HG03025 (cell line): ENCODE results near the gene CLEC17A.
"Not testable (repeated sequence)": the region's sequence is repeated elsewhere in the genome, so short reads cannot be mapped to it uniquely, and the experiment has no call there.

Experiments used
- ATAC-seq: cut with Tn5 transposase; IDR thresholded peaks from one replicate; pipeline ENCODE4 v1.9.1; 2021; ENCODE audit warnings: mild to moderate bottlenecking, moderate library complexity; ENCODE audit not compliant: unreplicated experiment, low FRiP score

CLEC17A gene

DNA sequence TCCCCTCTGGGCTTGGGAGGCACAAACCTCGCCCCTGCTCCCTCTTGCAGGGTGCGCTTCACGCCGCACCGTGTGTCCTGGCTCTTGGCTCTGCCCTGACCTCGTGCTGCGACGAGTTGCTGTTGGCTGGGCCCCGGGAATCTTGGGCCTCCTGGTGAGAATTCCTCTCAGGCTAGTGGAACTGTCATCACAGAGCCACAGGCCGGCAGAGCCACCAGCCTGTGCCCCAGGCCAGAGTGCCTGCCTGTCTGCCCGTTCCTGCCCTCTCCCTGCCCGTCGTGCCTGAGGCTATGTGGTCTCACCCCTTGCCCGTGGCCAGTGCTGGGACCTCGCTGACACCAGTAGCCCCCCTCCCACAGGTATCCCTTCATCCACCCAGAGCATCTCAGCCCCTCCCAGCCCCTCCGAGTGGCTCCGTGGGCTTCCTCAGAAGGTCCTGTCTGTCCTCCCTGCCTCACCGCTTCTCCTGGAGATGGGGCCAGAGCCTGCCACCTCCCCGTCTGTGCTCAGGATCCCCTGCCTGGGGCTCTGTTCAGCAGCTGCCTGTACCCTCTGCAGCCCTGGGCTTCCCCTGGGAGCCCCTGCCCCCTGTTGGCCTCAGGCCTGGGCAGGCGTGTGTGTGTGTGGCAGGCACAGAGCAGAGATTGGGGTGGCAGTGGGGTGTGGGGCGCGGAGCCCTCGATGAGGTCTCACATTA lies 24.4 kb upstream of the CLEC17A start:
- no peak for ATAC-seq

GRCh38 chr19:14559916-14560775 lies 22.7 kb upstream of the CLEC17A start:
- no peak for ATAC-seq

DNA sequence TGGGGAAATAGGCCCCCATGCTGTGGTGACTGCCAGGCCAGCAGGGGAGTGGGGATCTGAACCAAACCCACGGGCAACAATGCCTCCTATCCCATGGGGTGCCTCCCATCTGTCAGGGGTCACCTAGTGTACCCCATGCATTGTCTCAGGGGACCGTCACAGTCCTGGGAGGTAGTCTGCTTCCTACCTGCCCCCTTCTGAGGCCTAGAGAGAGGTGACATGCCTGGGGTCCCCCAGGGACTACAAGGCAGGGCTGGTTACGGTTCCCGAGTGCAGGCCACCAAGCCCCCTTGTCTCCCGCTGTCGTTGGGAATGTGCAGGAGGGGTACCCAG lies 22.1 kb upstream of the CLEC17A start:
- ATAC-seq = no peak

DNA sequence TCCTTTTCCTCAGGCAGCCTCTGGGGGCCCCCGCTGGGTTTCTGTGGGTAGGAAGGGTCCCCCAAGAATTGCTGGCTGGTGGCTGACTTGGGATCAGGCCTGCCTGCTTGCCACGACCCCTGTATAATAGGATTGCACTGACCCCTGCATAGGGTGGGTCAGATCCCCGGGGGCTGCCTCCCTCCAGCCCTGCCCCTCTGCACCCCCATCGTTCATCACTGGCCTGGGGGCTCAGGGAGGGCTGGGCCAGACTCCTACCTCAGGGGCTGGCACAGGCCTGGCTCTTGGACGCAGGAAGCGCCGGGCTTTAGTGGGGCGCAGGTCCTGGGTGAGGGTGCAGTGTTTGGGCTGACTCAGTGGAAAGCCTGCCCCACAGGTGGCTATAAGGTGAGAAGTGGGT lies 21.6 kb upstream of the CLEC17A start:
- ATAC-seq = no peak

GRCh38 chr19:14561847-14562351 lies 21.0 kb upstream of the CLEC17A start:
- ATAC-seq = no peak

GRCh38 chr19:14562660-14563589 lies 20.0 kb upstream of the CLEC17A start:
- ATAC-seq = no peak

GRCh38 chr19:14563590-14563926 lies 19.3 kb upstream of the CLEC17A start:
- no peak for ATAC-seq

GRCh38 chr19:14563989-14564651 lies 18.8 kb upstream of the CLEC17A start:
- no peak for ATAC-seq

GRCh38 chr19:14564652-14565297 lies 18.1 kb upstream of the CLEC17A start:
- not testable (repeated sequence) for ATAC-seq

DNA sequence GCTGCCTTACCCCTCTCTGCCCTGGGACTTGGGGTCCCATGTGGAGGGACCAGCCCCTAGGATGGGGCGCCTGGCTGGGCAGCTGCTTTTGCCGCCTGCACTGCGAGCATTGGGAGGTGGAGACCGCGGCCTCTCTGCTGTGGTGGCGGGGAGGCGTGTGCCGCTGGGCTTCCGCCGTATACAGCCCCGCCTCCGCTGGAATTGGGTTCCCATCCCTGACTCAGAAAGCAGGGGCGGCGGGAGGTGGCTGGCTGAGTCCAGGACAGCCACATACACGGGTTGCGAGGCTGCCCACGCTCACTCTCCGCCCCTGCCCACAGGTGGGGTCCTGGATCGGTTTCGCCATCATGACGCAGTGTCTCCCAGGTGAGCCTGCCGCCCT lies 17.6 kb upstream of the CLEC17A start:
- ATAC-seq = no peak

DNA sequence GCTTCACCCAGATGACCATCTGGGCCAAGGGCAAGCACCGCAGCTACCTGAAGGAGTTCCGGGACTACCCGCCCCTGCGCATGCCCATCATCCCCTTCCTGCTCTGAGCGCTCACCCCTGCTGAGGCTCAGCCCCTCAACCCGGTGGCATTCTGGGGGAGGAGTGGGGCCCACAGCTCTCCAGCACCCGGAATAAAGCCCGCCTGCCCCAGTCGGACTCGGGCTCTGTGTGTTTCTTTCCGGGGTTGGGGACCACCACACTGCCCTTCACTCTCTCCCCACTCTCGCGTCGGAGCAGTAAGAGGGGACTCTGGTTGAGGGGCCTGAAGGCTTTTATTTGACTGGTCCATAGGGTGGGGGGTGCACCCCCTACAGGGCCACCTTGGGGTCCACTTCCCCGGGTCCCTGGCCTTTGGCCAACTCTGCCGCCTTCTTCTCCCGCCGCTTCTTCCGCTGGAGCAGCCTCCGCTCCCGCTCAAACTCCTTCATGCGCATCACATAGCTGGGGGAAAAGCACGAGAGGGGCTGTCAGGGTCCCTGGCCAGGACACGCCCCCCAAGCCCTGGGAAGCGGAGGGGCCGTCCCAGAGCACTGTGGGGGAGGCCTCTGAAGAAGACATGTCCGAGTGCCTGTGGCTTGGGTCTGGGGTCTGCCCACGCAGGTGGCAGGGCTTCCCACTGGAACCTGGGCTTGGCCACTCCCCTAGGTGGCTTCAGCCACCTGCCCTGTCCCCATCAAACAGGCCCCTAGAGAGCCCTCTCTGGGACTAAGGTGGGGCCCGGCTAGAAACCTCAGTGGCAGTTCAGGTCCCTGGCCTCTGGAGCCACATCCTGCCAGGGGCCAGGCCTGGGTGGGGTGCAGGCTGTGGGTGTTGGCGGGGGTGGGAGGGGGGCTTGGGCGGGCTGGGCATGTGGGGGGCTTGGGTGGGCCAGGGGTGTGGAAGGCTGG lies 16.8 kb upstream of the CLEC17A start:
- no peak for ATAC-seq

DNA sequence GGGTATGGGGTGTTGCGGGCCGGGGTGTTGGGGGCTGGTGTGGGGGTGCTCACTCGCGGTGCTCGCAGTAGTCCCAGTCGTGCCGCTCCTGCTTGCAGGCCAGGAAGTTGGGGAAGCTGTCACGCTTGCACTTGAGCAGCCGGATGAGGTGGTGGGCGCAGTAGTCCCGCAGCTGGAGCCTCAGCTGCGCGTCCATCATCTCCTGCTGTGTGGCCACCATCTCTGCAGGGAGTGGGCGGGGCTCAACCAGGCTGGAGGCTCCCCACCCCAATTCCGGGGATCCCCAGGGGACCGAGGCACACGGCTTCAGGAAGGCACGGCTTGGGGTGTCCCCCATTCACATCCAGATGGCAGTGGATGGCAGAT lies 16.2 kb upstream of the CLEC17A start:
- no peak for ATAC-seq

- ATAC-seq = no peak
Measured at GRCh38 chr19:14567079-14567478, 15.8 kb upstream of the CLEC17A start.

DNA sequence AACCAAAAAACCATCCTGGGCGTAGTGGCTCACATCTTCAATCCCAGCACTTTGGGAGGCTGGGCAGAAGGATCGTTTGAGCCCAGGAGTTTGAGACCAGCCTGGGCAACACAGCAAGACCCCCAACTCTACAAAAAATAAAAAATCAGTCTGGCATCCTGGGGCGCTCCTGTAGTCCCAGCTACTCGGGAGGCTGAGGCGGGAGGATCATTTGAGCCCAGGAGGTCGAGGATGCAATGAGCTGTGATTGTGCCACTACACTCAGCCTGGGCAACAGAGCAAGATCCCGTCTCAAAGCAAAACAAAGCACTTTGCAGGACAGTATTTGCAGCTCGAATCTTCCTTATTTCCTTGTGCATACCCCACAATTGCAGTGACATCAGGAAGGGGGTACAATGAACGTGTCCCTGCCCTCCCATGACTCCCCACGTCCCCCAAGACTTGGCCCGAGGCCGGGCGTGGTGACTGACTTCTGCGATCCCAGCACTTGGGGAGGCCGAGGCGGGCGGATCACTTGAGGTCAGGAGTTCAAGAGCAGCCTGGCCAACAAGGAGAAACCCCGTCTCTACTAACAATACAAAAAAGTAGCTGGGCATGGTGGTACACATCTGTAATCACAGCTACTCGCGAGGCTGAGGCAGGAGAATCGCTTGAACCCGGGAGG lies 11.9 kb upstream of the CLEC17A start:
- ATAC-seq = no peak

- peak; percentile 82 for ATAC-seq
Measured at GRCh38 chr19:14571695-14572490, 11.0 kb upstream of the CLEC17A start, which contains the start of gene NDUFB7. TSS of gene NDUFB7 (minus strand) at chr19:14572066. CDS start at chr19:14572000, 66 bp downstream.

DNA sequence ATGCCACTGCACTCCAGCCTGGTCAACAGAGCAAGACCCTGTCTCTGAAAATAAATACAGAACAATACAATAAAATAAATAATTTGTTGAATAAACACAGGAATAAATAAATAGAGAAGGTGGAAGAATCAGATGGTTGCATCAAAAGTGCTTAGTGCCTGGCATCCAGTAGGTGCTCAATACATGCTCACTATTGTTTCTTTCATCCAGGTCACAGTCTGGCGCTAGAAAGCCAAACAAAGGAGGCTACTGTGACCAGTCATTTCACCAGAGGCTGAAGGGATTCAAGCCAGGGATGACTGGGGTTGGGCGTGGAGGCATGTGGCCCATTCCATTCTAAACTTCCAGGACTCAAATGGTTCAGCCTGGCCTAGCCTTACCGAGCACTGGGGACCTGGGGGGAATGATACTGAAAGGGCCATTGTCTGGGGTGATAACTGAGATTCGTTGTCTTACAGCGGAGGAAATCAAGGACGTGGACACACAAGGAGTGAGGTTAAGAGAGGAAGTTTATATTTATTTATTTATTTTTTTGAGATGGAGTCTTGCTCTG lies 7.4 kb upstream of the CLEC17A start:
- ATAC-seq = no peak

- no peak for ATAC-seq
Measured at GRCh38 chr19:14576363-14576762, 6.5 kb upstream of the CLEC17A start.
